K562 (cell line): ENCODE measurements around the gene TTLL8. TPM values are rescaled to one million over a fixed set of nuclear protein-coding genes. Genes with fewer than 3 reads are reported as not detected.

Experiments
- ATAC-seq: fragments of 200-7000 bp; cut with Tn5 transposase; 3 replicates; pipeline ENCODE4 v1.9.1; 2020; ENCODE audit warnings: moderate library complexity
- BruUV-seq: library from RNA; stranded (reverse); fragments of 400-500 nt; replicated peaks from 2 replicates; lab custom pipeline; 2021; lab: Mats Ljungman, UMichigan
- CTCF ChIA-PET: fragments of 300-600 bp; formaldehyde crosslinking; extraction: SDS; loops from one replicate; lab custom pipeline; 2021; ENCODE audit warnings: low intra/inter-chr PET ratio; lab: Yijun Ruan, JAX
- POLR2A ChIA-PET: fragments of 300-600, 350-650 bp; sonication (Branson Sonifier 250); formaldehyde crosslinking; extraction: SDS; loops from one replicate; lab custom pipeline; 2021; ENCODE audit warnings: antibody characterized with exemption, inconsistent platforms; lab: Yijun Ruan, JAX
- DNase-seq, 4 experiments: peaks; one replicate each; pipeline versions ENCODE4 v3.0.0 to v3.0.0-alpha.2; 2011 to 2018; ENCODE audit warnings: low spot score in 3 of 4, mixed read lengths in 3 of 4; ENCODE audit errors: extremely low read depth in 1 of 4
- FAIRE-seq: peaks from 2 replicates; lab custom pipeline; 2011; peaks lifted over from hg19 to GRCh38; lab: Jason Lieb, UNC
- H2AFZ ChIP-seq: 2 replicates; pipeline ENCODE4 v1.6.0; 2011; ENCODE audit warnings: low read depth, low read length, control low read depth, inconsistent platforms
- H3K27ac ChIP-seq: fragments of 200-600 bp; 3 replicates; pipeline ENCODE4 v1.8.0; 2011; ENCODE audit warnings: low read depth, mild to moderate bottlenecking, control low read depth, inconsistent platforms, low read length, moderate library complexity, mixed read lengths; ENCODE audit errors: extremely low read depth
- H3K27me3 ChIP-seq, 2 experiments: fragments of 300-600 bp in 1 of 2; 2 replicates in 1 of 2; 3 replicates in 1 of 2; pipeline versions ENCODE4 v1.6.0 to v1.8.0; 2011; ENCODE audit warnings: inconsistent platforms in 2 of 2, low read length in 2 of 2, mild to moderate bottlenecking in 1 of 2, mixed read lengths in 1 of 2, moderate library complexity in 1 of 2; ENCODE audit not compliant: control insufficient read depth in 2 of 2, insufficient read depth in 2 of 2
- H3K36me3 ChIP-seq: fragments of 300-600 bp; 3 replicates; pipeline ENCODE4 v1.8.0; 2011; ENCODE audit warnings: mild to moderate bottlenecking, low read length, inconsistent platforms; ENCODE audit not compliant: control insufficient read depth, insufficient read depth
- H3K4me1 ChIP-seq, 2 experiments: fragments of 200-600 bp in 1 of 2; replicated peaks in 1 of 2; 2 replicates in 1 of 2; 3 replicates in 1 of 2; pipeline versions ENCODE4 v1.5.1 to v1.8.0; 2011; ENCODE audit warnings: inconsistent platforms in 2 of 2, low read length in 2 of 2, mild to moderate bottlenecking in 1 of 2, mixed read lengths in 1 of 2, moderate library complexity in 1 of 2; ENCODE audit not compliant: control insufficient read depth in 2 of 2, insufficient read depth in 2 of 2
- H3K4me2 ChIP-seq: 2 replicates; pipeline ENCODE4 v1.6.1; 2011; ENCODE audit warnings: low read length, control low read depth, inconsistent platforms, mixed read lengths; ENCODE audit not compliant: insufficient read depth
- H3K4me3 ChIP-seq: fragments of 200-600 bp; sonication (generic), shearing (Covaris generic); 2 replicates; pipeline ENCODE4 v1.5.1; 2016; ENCODE audit warnings: control low read depth, inconsistent platforms
- H3K79me2 ChIP-seq: fragments of 200-600 bp; 3 replicates; pipeline ENCODE4 v1.8.0; 2011; ENCODE audit warnings: low read length, inconsistent platforms; ENCODE audit not compliant: control insufficient read depth, insufficient read depth
- H3K9ac ChIP-seq, 2 experiments: 2 replicates each; pipeline versions ENCODE4 v1.6.0 to v1.6.1; 2011; ENCODE audit warnings: low read depth in 2 of 2, low read length in 2 of 2, control low read depth in 1 of 2, inconsistent platforms in 1 of 2, mild to moderate bottlenecking in 1 of 2, mixed read lengths in 1 of 2; ENCODE audit not compliant: insufficient read depth in 1 of 2
- H3K9me1 ChIP-seq: one replicate; pipeline ENCODE4 v1.6.0; 2011; ENCODE audit warnings: inconsistent platforms, mild to moderate bottlenecking, low read length, moderate library complexity; ENCODE audit not compliant: control insufficient read depth, insufficient read depth
- H3K9me3 ChIP-seq: replicated peaks from 2 replicates; pipeline ENCODE4 v1.5.1; 2011; ENCODE audit warnings: low read depth, low read length, inconsistent platforms; ENCODE audit not compliant: control insufficient read depth, insufficient read depth
- H4K20me1 ChIP-seq: replicated peaks from 2 replicates; pipeline ENCODE4 v1.6.1; 2011; ENCODE audit warnings: low read length, inconsistent platforms, mixed read lengths; ENCODE audit not compliant: control insufficient read depth, insufficient read depth
- BHLHE40 ChIP-seq: IDR thresholded peaks from 2 replicates; pipeline ENCODE4 v1.6.1; 2011; ENCODE audit warnings: low read length, improper control_type of control experiment
- EGR1 ChIP-seq: fragments of 450-650 bp; conservative IDR thresholded peaks from 2 replicates; pipeline ENCODE4 v1.6.1; 2017; ENCODE audit warnings: mild to moderate bottlenecking
- ERF ChIP-seq: fragments of 450-650 bp; formaldehyde crosslinking; IDR thresholded peaks from 2 replicates; pipeline ENCODE4 v1.4.0; 2020; ENCODE audit warnings: mild to moderate bottlenecking, mixed read lengths
- L3MBTL2 ChIP-seq: fragments of 450-650 bp; IDR thresholded peaks from 2 replicates; pipeline ENCODE4 v1.6.1; 2016; ENCODE audit warnings: mild to moderate bottlenecking, moderate library complexity
- ZNF3 ChIP-seq: fragments of 250-450 bp; sonication (Bioruptor Pico); IDR thresholded peaks from 2 replicates; pipeline ENCODE4 v1.5.0; 2021; ENCODE audit warnings: mild to moderate bottlenecking, moderate library complexity
- WGBS: fragments of 100-300 bp; shearing (Covaris generic); methylation state at CpG from one replicate; pipeline ENCODE4 v1.1.6; 2016; ENCODE audit warnings: low coverage, mixed read lengths; ENCODE audit not compliant: insufficient coverage; ENCODE audit errors: missing lambda C conversion rate; 5-methylcytosine and 5-hydroxymethylcytosine counted together
- in situ Hi-C: fragments of 300-500 bp; cut with MboI; formaldehyde crosslinking; loops from 4 replicates; pipeline ENCODE4 v1.15.0; 2018; ENCODE audit warnings: inconsistent platforms, mixed read lengths
- intact Hi-C: fragments of 100-400 bp; cut with micrococcal nuclease; formaldehyde crosslinking; loops from 2 replicates; pipeline ENCODE4 v1.14.2; 2022
- polyA plus RNA-seq, 8 experiments: library from polyadenylated mRNA; depleted of rRNA in 4 of 8; stranded (reverse) in 5 of 8; unstranded in 3 of 8; fragments of >200 nt; fragmentation: Nextera tagmentation in 2 of 8; fragmentation: Illumina TruSeq in 1 of 8; extraction: Ambion mirVana in 2 of 8; extraction: Trizol in 1 of 8; gene quantifications; 2 replicates each; pipeline versions ENCODE4 v1.2.1 to v1.2.3, GENCODE V29; 2011 to 2014; ENCODE audit warnings: inconsistent platforms in 1 of 8, missing spikeins in 1 of 8
- total RNA-seq, 7 experiments: library from RNA; depleted of rRNA in 6 of 7; stranded (reverse); fragments of >200 nt in 6 of 7; fragmentation: Illumina TruSeq in 2 of 7; extraction: Trizol in 2 of 7; gene quantifications; 2 replicates each; pipeline versions ENCODE4 v1.2.1 to v1.2.3, GENCODE V29; 2011 to 2021; ENCODE audit warnings: low replicate concordance in 1 of 7
- TF ChIP-seq, protein P1 (sequence below): fragments of 450-650 bp; IDR thresholded peaks from 2 replicates; pipeline ENCODE4 v1.6.1; 2016; ENCODE audit warnings: mild to moderate bottlenecking, moderate library complexity
- TF ChIP-seq, protein P2 (sequence below): fragments of 250-450 bp; sonication (Bioruptor Pico); IDR thresholded peaks from 2 replicates; pipeline ENCODE4 v1.4.0; 2020; ENCODE audit warnings: mild to moderate bottlenecking, moderate library complexity

The TTLL8 gene
- total and polyA plus RNA-seq, 9 of the 15 experiments (the other 6 are each of a cell fraction or from before 2014, with no cell fraction given) = not detected

DNA sequence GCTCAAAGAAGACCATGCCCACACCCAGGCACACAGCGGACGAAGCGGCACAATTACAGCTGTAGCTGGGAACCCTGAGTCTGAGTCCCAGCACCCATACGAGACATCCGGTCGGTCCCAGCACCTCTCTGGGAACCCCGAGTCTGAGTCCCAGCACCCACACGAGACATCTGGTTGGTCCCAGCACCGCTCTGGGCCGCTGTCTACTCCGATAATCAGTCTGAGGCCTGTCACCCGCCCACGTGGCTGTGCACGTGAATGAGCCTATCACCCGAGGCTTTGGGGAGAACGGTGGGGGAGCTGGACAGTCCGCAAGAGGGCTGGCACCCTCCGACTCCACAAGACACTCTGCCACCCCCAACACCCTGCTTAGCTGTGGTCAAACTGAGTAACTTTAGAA is 6.2 kb downstream of the TTLL8 start:
- H3K27me3 ChIP-seq = peaks cover 2 to 38% of the 10 kb centered on the region in 2 experiments; a peak in 3 of 5 replicates
- no peaks in the 10 kb centered on the region for H3K9me3 ChIP-seq

More for the DNA sequence above, 6.2 kb downstream of the TTLL8 start:
- no peak for FAIRE-seq
- H3K4me2 ChIP-seq = no peak overlapping the region
- BruUV-seq = no TSS peak
- TF ChIP-seq ERF (CRISPR knock-in tag) = no peak
- peak; percentile 60 for TF ChIP-seq L3MBTL2
- TF ChIP-seq, protein P1, sequence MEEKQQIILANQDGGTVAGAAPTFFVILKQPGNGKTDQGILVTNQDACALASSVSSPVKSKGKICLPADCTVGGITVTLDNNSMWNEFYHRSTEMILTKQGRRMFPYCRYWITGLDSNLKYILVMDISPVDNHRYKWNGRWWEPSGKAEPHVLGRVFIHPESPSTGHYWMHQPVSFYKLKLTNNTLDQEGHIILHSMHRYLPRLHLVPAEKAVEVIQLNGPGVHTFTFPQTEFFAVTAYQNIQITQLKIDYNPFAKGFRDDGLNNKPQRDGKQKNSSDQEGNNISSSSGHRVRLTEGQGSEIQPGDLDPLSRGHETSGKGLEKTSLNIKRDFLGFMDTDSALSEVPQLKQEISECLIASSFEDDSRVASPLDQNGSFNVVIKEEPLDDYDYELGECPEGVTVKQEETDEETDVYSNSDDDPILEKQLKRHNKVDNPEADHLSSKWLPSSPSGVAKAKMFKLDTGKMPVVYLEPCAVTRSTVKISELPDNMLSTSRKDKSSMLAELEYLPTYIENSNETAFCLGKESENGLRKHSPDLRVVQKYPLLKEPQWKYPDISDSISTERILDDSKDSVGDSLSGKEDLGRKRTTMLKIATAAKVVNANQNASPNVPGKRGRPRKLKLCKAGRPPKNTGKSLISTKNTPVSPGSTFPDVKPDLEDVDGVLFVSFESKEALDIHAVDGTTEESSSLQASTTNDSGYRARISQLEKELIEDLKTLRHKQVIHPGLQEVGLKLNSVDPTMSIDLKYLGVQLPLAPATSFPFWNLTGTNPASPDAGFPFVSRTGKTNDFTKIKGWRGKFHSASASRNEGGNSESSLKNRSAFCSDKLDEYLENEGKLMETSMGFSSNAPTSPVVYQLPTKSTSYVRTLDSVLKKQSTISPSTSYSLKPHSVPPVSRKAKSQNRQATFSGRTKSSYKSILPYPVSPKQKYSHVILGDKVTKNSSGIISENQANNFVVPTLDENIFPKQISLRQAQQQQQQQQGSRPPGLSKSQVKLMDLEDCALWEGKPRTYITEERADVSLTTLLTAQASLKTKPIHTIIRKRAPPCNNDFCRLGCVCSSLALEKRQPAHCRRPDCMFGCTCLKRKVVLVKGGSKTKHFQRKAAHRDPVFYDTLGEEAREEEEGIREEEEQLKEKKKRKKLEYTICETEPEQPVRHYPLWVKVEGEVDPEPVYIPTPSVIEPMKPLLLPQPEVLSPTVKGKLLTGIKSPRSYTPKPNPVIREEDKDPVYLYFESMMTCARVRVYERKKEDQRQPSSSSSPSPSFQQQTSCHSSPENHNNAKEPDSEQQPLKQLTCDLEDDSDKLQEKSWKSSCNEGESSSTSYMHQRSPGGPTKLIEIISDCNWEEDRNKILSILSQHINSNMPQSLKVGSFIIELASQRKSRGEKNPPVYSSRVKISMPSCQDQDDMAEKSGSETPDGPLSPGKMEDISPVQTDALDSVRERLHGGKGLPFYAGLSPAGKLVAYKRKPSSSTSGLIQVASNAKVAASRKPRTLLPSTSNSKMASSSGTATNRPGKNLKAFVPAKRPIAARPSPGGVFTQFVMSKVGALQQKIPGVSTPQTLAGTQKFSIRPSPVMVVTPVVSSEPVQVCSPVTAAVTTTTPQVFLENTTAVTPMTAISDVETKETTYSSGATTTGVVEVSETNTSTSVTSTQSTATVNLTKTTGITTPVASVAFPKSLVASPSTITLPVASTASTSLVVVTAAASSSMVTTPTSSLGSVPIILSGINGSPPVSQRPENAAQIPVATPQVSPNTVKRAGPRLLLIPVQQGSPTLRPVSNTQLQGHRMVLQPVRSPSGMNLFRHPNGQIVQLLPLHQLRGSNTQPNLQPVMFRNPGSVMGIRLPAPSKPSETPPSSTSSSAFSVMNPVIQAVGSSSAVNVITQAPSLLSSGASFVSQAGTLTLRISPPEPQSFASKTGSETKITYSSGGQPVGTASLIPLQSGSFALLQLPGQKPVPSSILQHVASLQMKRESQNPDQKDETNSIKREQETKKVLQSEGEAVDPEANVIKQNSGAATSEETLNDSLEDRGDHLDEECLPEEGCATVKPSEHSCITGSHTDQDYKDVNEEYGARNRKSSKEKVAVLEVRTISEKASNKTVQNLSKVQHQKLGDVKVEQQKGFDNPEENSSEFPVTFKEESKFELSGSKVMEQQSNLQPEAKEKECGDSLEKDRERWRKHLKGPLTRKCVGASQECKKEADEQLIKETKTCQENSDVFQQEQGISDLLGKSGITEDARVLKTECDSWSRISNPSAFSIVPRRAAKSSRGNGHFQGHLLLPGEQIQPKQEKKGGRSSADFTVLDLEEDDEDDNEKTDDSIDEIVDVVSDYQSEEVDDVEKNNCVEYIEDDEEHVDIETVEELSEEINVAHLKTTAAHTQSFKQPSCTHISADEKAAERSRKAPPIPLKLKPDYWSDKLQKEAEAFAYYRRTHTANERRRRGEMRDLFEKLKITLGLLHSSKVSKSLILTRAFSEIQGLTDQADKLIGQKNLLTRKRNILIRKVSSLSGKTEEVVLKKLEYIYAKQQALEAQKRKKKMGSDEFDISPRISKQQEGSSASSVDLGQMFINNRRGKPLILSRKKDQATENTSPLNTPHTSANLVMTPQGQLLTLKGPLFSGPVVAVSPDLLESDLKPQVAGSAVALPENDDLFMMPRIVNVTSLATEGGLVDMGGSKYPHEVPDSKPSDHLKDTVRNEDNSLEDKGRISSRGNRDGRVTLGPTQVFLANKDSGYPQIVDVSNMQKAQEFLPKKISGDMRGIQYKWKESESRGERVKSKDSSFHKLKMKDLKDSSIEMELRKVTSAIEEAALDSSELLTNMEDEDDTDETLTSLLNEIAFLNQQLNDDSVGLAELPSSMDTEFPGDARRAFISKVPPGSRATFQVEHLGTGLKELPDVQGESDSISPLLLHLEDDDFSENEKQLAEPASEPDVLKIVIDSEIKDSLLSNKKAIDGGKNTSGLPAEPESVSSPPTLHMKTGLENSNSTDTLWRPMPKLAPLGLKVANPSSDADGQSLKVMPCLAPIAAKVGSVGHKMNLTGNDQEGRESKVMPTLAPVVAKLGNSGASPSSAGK = peak; percentile 50
- TF ChIP-seq EGR1 = peak; percentile 27; the same call in 1 of the 2 replicates
- TF ChIP-seq, protein P2, sequence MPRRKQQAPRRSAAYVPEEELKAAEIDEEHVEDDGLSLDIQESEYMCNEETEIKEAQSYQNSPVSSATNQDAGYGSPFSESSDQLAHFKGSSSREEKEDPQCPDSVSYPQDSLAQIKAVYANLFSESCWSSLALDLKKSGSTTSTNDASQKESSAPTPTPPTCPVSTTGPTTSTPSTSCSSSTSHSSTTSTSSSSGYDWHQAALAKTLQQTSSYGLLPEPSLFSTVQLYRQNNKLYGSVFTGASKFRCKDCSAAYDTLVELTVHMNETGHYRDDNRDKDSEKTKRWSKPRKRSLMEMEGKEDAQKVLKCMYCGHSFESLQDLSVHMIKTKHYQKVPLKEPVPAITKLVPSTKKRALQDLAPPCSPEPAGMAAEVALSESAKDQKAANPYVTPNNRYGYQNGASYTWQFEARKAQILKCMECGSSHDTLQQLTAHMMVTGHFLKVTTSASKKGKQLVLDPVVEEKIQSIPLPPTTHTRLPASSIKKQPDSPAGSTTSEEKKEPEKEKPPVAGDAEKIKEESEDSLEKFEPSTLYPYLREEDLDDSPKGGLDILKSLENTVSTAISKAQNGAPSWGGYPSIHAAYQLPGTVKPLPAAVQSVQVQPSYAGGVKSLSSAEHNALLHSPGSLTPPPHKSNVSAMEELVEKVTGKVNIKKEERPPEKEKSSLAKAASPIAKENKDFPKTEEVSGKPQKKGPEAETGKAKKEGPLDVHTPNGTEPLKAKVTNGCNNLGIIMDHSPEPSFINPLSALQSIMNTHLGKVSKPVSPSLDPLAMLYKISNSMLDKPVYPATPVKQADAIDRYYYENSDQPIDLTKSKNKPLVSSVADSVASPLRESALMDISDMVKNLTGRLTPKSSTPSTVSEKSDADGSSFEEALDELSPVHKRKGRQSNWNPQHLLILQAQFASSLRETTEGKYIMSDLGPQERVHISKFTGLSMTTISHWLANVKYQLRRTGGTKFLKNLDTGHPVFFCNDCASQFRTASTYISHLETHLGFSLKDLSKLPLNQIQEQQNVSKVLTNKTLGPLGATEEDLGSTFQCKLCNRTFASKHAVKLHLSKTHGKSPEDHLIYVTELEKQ (CRISPR knock-in tag) = no peak
- no peak for TF ChIP-seq ZNF3 (CRISPR knock-in tag)
- TF ChIP-seq BHLHE40 = peak; percentile 78
- CTCF ChIA-PET = no interaction called here
- no peaks in the 10 kb centered on the region for H4K20me1 ChIP-seq
- in situ Hi-C loops = no loop called here
- peak in 2 of 4 experiments; percentile 27 to 28 for DNase-seq
- H3K9ac ChIP-seq = no peak overlapping the region; a peak in 1 of 4 replicates
- 23% methylated on average over 18 of the region's 18 CpGs for WGBS
- H3K27ac ChIP-seq = no peak overlapping the region
- no peaks in the 10 kb centered on the region for H3K9me1 ChIP-seq
- no peak for ATAC-seq
- H3K4me1 ChIP-seq = peaks cover 0 to 19% of the 10 kb centered on the region in 2 experiments; a peak in 2 of 5 replicates
- H3K79me2 ChIP-seq = no peaks in the 10 kb centered on the region
- POLR2A ChIA-PET = interaction anchor here (1.1 kb wide), 1 partner anchor 7 kb away, joined by 3 read pairs; no protein-coding TSS in a partner anchor
- H3K4me3 ChIP-seq = no peak overlapping the region
- H3K36me3 ChIP-seq = no peaks in the 10 kb centered on the region
- H2AFZ ChIP-seq = no peak overlapping the region
- intact Hi-C loops = no loop called here
